ENCODE data around the gene DPPA4.
"Not testable (repeated sequence)": the region's sequence is repeated elsewhere in the genome, so short reads cannot be mapped to it uniquely, and the experiment has no call there.

The DPPA4 gene, protein sequence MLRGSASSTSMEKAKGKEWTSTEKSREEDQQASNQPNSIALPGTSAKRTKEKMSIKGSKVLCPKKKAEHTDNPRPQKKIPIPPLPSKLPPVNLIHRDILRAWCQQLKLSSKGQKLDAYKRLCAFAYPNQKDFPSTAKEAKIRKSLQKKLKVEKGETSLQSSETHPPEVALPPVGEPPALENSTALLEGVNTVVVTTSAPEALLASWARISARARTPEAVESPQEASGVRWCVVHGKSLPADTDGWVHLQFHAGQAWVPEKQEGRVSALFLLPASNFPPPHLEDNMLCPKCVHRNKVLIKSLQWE

DNA sequence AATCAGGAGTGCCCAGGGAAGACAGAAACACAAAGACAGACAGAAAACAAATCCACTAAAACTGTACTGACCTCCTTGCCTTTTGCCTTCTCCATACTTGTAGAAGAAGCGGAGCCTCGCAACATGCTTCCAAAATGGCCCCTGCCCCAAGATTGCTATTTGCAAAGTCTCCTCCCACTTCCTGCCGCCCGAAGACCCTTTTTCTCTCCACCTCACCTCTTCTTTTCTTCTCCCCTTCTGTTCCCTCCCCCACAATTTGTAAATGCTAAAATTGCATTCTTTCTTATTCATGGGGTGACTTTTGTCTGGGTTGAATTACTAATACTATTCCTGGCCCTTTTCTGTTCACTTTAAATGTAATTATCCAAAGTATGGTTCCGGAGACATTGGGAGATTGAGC is at the start of gene DPPA4:
TSS of gene DPPA4 (minus strand) at position 154 of the 400 bp plus-strand sequence. CDS start at position 125, 29 bp downstream.
- no peak for DNase-seq (ENCODE audit: low read depth in 3 of 3, low spot score in 1 of 3)

DNA sequence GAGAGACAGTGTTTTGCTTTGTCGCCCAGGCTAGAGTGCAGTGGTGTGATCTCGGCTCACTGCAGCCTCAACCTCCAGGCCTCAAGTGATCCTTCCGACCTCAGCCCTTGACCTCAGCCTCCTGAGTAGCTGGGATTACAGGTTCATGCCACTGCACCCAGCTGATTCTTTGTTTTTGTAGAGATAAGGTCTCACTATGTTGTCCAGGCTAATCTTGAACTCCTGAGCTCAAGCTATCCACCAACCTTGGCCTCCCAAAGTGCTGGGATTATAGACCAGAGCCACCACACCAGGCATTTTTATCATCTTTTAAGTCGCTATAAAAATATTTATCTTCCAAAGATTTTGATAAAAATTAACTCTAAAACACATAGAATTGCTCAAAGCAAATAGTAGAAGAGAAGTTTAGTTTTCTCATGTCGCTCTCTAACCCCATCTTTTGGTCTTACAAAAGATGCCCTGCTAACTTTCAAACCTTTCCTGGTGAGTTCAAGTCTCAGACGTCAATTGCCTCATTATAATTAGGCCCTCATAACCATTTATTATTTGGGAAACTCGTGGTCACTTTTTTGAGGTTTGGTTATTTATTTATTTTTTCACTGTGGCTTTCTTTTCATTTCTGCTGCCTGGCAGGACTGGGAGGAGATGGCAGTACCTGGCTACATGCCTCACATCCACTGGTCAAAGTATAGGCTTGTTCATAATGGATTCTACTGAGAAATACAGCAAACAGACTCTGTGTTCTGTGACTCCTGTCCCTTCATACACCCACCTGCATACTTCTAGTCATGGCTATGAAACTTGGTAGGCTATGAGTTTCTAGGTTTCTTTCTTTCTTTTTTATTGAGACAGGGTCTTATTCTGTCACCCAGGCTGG is 48.3 kb upstream of the DPPA4 start:
- no peak for DNase-seq (ENCODE audit: low read depth in 3 of 3, low spot score in 1 of 3)

DNA sequence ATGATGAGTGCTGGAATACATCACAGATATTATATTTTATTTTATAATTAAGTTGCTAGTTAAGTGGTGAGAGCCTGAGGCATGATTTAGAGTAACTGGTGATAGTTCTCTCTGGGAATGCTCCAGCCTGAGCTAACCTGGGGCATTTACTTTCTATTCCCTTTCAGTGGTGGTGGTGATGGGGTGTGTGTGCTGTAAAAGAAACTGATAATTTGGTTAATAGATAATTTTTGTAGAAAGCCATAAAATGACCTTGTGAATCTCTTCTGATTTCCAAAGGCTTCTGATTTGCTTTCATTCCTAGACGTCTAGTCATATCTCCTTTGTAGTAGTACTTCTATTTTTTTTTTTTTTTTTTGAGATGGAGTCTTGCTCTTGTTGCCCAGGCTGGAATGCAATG is 46.8 kb upstream of the DPPA4 start:
- no peak for DNase-seq (ENCODE audit: low read depth in 3 of 3, low spot score in 1 of 3)

DNA sequence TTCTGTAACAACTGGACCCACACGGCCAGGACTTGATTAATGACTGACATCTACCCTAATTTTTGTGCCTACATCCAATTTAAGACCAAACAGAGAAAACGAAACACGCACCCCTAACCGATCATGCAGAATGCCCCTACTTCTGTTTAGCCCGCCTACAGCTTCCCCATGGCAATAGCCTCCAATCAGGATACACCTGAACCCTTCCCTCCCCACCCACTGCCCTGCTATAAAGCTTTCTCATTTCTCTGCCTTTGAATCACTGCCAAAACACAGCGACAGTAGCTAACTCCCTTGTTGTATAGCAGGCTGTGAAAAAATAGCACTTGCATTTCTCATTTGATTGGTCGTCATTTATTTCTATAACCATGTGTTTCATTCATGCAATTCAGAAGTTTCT is 45.2 kb upstream of the DPPA4 start:
- no peak for DNase-seq (ENCODE audit: low read depth in 3 of 3, low spot score in 1 of 3)

DNA sequence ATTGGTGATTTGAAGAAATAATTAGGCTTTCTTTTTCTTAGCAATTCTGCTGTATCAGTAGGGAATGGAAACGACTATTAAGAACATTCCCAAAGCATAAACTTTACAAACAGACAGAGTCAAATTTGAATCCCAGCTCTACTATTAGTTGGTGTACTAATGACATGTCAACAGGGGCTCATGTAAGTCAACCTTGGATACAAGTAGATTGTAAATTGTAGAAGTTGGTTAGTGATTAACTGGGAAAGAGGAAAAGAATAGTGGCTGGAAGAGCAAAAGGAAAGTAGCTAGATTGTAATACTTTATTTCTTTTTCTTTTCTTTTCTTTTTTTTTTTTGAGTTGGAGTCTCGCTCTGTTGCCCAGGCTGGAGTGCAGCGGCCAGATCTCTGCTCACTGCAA is 38.6 kb upstream of the DPPA4 start:
- DNase-seq (ENCODE audit: low read depth in 3 of 3, low spot score in 1 of 3), result no peak

DNA sequence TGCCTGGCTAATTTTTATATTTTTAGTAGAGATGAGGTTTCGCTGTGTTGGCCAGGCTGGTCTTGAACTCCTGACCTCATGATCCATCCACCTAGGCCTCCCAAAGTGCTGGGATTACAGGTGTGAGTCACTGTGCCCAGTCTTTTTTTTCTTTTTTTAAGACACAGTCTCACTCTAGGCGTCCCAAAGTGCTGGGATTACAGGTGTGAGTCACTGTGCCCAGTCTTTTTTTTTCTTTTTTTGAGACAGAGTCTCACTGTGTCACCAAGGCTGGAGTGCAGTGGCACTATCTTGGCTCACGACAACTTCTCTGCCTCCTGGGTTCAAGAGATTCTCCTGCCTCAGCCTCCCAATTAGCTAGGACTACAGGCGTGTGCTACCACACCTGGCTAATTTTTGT is 37.1 kb upstream of the DPPA4 start:
- DNase-seq (ENCODE audit: low read depth in 3 of 3, low spot score in 1 of 3), result not testable (repeated sequence)

DNA sequence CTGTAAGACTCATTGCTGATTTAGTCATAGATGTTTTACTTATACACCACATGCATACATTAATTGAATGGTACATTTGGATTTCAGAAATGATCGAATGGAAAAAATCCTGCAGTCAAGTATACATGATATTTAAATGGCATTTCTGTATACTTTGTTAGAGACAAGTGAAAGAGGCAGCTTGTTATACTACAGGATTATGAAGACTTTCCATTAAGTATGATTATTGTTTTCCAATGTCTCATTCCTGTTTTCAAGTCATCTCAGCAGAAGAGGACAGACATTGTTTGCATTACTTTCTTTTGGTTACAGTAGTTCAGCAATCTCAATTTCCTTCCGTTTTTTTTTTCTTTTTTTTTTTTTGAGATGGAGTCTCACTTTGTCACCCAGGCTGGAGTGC is 36.6 kb upstream of the DPPA4 start:
- no peak for DNase-seq (ENCODE audit: low read depth in 3 of 3, low spot score in 1 of 3)

DNA sequence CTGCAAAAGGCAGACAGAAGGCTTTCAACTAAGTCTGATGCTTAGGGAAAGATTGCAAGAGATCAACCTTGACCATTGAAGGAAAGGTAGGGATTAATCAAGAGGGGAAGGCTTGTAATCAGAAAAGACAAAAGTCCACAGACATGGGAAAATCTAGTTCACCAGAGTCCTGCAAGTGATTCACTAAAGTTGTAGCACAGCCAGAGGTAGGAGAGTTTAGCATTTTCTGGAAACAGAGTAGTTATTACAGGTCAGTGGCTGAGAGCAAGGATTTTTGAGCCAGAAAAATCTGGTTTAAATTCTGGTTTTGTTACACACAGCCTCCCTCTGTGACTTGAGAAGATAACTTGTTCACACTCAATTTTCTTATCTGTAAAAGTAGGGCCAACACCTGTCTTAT is 35.3 kb upstream of the DPPA4 start:
- DNase-seq (ENCODE audit: low read depth in 3 of 3, low spot score in 1 of 3), result no peak

DNA sequence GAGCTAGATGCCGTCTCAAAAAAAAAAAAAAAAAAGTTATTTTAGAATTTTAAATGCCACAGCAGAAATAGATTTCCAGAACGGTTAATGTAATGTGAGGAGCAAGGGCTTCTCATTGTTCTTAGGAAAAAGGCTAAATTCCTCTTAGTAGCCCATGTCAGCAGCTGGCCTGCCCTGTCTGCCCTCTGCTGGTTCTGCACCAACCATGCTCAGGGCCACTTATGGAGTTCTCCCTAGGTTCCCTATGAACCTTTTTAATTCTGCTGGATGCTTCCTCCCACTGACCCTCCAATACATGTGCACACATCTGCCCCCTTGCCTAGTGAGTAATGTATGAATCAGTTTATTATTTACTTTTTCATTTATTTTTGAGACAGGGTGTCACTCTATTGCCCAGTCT is 32.2 kb upstream of the DPPA4 start:
- no peak for DNase-seq (ENCODE audit: low read depth in 3 of 3, low spot score in 1 of 3)

DNA sequence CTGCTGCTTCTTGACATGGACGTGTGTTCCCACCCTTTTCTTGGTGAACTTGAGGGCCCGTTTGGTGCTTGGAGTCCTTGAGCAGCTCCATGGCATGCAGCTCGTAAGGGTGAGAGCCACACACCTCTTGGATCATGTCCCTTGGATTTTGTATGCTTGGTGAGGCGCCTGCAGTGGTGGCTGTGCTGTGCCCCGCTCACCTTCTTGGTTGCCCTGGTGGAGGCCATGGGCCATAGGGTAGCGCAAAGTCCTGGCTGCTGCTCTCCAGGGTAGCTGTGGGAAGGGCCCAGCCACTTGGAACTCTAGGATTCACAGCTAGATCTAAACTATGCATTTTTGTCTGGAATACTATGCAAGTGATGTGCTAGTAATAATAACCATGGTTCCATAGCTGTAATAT is 26.7 kb upstream of the DPPA4 start:
- DNase-seq (ENCODE audit: low read depth in 3 of 3, low spot score in 1 of 3), result no peak

DNA sequence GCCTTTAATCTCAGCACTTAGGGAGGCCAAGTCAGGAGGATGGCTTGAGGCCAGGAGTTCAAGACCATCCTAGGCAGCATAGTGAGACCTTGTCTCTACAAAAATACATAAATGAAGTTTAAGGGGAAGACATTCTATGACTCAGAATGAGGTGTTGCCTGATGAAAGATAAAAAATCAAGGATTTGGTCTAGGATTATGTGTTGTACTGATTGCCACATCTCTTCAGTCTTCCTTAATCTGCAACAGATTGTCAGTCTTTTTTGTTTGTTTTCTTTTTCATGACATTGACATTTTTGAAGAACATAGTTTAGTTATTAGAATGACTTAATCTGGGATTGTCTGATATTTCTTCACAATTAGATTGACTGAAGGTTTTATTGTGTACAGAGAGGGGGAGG is 26.3 kb upstream of the DPPA4 start:
- no peak for DNase-seq (ENCODE audit: low read depth in 3 of 3, low spot score in 1 of 3)

DNA sequence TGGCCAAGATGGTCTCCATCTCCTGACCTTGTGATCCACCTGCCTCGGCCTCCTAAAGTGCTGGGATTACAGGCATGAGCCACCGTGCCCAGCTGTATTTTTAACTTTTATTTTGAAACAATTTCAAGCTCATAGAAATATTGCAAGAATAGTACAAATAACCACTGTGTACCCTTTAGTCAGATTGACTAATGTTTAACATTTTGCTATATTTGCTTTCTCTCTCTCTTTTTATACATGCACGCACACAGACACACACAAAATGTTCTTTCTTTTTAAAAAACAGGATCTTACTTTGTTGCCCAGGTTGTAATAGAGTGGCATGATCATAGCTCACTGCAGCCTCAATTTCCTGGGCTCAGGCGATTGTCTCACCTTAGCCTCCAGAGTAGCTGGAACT is 25.5 kb upstream of the DPPA4 start:
- DNase-seq (ENCODE audit: low read depth in 3 of 3, low spot score in 1 of 3), result no peak

DNA sequence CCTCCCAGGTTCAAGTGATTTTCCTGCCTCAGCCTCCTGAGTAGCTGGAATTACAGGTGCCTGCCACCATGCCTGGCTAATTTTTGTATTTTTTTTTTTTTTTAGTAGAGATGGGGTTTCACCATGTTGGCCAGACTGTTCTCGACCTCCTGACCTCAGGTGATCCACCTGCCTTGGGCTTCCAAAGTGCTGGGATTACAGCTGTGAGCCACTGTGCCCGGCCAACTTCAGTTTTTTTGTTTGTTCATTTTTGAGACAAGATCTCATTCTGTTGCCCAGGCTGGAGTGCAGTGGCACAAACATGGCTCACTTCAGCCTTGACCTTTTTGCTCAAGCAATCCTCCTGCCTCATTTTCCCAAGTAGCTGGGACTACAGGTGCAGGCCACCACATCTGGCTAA is 21.5 kb upstream of the DPPA4 start:
- not testable (repeated sequence) for DNase-seq (ENCODE audit: low read depth in 3 of 3, low spot score in 1 of 3)

DNA sequence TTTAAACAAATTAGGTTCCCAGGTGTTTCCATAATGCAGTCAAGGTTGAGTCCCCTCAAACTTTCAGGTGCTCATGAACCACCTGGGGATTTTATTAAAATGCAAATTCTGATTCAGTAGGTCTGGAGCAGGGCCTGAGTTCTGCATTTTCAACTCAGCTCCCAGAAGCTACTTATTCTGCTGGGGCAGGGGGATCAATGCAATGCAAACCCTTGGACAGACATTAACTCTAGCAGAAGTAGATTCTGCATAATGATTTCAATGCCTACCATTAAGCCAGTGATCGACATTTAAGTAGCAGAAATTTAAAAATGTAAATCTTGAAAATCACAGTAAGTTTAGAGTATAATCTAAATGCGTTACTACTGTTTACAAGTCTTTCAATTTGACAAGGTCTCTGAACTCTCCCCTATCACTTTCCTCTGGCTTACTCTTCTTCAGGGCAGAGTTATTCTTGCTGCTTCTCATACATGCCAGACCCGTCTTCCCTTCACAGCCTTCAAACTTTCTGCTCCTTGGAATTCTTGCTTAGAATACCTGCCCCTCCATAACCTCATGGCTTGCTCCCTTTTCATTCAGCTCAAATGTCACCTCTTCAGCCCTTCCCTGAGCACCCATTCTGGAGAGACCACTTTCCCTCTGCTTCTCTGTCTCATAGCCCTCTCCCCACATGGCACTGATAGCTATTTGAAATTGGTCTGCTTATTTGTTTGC is 19.3 kb upstream of the DPPA4 start:
- no peak for DNase-seq (ENCODE audit: low read depth in 3 of 3, low spot score in 1 of 3)

DNA sequence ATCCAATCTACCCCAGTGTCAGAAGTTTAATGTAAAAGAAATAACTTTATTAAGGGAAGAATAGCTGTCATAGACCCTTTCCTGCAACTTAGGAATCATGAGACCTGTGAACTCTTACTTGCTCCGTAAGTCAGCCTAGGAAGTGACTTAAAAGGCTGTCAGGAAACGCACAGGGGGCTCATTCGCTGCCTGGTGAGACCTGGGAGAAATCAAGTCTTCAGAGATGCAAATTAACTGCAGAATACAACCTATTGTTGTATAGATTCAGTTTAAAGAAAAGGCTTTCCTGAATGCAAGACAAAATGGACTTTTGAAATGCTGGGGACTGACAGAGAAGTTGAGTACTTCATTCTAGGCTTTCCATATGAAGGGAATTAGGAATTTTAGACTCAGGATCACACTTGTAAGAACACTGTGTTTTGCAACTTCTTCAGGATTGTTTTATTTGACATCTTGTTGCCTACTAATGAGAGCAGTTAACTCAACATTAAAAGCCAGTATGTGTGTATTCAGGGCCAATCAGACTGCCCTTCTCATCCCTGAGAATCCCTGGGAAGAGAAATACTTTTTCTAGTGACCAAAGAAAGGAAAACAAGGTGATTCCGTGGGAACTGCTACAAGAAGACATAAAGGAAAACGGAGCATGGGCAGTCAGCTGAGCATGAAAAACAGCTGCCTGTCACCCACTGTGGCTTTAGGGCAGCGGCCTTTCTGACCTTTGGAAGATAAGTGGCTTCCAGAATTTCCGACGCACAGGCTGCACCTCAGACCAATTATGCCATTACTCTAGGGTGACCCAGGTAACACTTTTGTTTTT is 18.5 kb upstream of the DPPA4 start:
- DNase-seq (ENCODE audit: low read depth in 3 of 3, low spot score in 1 of 3), result no peak

DNA sequence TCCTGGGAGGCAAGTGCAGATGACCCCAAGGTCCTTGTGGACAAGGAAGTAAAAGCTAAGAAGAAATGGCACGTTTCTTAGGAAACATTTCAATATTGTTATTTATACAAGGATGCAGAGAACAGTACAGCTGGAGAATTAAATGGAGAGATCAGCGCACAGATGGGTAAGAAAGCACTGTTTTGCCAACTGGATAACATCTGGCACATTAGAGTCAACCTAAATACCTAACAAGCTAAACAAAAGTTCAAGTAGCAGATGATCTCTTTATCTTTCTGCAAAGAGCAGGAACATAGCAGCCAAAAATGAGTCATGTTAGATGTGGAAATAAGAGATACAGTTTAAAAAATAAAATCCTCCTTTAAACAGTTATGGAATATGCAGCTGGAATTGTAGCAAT is 15.7 kb upstream of the DPPA4 start:
- no peak for DNase-seq (ENCODE audit: low read depth in 3 of 3, low spot score in 1 of 3)

DNA sequence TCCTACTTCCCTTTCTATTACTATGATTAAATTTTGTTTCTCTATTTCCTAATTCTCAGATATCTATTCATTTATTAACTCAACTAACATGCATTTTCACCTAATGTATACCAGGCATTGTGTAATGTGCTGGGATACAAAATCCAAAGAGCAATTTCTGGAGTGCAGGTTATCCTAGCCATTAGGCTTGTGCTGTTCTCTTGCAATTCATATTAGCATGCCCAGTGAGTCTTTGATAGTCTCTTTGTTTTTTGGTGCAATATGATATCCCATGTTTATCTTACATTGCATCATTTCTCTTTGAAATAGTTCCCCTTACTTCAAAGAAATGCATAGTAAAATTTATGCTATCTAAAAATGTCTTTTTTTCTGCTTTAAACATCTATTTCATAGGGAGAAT is 13.9 kb upstream of the DPPA4 start:
- no peak for DNase-seq (ENCODE audit: low read depth in 3 of 3, low spot score in 1 of 3)

DNA sequence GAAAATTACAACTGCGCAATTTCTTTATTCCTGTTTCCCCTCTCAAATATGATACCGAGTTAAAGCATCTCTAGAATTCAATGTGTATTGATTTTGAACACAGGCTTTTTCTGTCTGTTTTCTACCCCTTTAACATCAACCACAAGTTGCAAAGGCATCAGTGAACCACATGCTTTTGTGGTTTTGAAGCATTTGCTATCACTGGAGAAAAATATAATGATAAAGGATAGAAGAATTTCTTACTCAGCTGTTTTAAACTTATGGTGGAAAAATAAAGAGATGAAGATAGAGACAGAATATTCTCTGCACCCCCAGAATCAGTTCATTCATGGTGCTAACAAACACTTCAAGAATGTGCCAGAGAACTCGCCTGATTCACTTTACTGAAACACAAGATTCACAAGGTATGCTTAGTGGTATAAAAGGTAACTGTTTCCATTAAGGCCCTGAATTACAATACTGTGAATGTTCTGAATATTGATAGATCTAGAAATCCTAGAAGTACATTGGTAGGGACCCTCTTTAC is 9.5 kb upstream of the DPPA4 start:
- no peak for DNase-seq (ENCODE audit: low read depth in 3 of 3, low spot score in 1 of 3)

DNA sequence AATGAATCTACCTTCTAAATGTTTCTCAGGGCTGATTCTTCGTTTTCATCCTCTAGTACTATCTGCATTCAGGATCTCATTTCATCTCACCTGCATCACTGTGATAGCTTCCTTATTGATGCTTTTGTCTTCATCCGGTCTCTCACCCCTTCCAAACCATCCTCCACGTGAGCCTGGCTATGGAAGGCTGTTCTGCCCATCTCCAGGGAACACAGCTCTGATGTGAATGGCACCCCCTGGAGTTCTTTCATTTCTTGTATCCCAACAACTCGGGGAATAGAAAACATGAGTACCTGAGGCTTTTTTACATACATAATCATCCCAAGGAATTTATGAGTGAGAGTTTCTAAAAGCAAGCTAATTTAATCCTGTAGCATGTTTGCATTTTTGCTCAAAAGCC is 8.8 kb upstream of the DPPA4 start:
- no peak for DNase-seq (ENCODE audit: low read depth in 3 of 3, low spot score in 1 of 3)

DNA sequence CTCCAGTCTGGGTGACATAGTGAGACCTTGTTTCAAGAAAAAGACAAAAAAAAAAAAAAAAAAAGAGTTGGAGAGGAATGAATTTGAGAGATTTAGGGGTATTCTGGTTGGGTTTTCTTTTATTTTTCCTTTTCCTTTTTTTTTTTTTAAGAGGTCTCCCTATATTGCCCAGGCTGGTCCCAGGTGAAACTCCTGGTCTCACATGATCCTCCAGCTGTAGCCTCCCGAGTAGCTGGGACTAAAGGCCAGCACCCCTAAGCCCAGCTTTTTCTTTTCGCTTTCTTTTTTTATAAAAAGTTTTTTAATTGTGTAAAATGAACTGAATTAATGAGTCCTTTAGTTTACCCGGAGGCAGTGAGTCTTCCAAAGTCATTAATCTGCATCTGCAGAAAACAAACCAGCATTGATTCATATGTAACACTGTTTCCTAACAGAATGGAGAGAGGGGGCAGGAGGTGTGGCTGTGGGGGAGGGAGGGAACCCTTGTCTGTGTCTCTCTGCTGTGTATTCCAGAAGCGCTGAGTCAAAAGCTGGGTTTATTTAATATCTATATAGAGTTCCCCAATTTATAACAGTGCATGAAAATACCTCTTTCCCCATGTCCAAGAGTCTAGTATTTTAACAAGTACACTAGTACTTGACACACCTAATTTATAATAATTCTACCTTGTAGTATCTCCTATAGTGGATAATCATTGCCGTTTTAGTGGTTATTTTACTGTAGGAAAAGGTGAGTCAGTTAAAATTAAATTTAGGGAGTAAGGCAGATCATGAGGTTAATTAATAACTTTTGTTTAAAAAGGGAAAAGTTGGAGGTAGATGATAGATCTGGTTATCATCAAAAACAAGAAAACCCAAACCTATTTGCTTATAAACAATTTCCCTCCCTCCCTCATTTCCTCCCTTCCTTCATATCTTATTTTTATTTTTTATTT is 2.6 kb upstream of the DPPA4 start:
- no peak for DNase-seq (ENCODE audit: low read depth in 3 of 3, low spot score in 1 of 3)

Measured in stimulated activated CD4-positive, alpha-beta T cell treated with anti-CD3 and anti-CD28 coated beads, TNF-alpha, amount 100 ng/mL, for 1 hour (primary cell).